ENCODE data around the gene PIEZO2.
A peak's percentile ranks its signal among the peaks of the same experiment; 100 is the strongest.

The PIEZO2 gene

GRCh38 chr18:11112286-11112685 lies 37.1 kb downstream of the PIEZO2 start:
- DNase-seq (ENCODE audit: low read depth): no peak

GRCh38 chr18:11110509-11110908 lies 38.9 kb downstream of the PIEZO2 start:
- DNase-seq (ENCODE audit: low read depth): no peak

- no peak for DNase-seq (ENCODE audit: low read depth)
These were observed 40.4 kb downstream of the PIEZO2 start for GRCh38 chr18:11108947-11109346.

- no peak for DNase-seq (ENCODE audit: low read depth)
These were observed 42.5 kb downstream of the PIEZO2 start for GRCh38 chr18:11106894-11107293.

- DNase-seq (ENCODE audit: low read depth): no peak
These were observed 43.9 kb downstream of the PIEZO2 start for GRCh38 chr18:11105463-11105862.

- no peak for DNase-seq (ENCODE audit: low read depth)
These were observed 45.1 kb downstream of the PIEZO2 start for GRCh38 chr18:11104307-11104706.

- no peak for DNase-seq (ENCODE audit: low read depth)
These were observed 52.3 kb downstream of the PIEZO2 start for GRCh38 chr18:11096839-11097750.

GRCh38 chr18:11096411-11096810 lies 53.0 kb downstream of the PIEZO2 start:
- no peak for DNase-seq (ENCODE audit: low read depth)

- DNase-seq (ENCODE audit: low read depth): no peak
These were observed 53.6 kb downstream of the PIEZO2 start for GRCh38 chr18:11095674-11096293.

- no peak for DNase-seq (ENCODE audit: low read depth)
These were observed 54.2 kb downstream of the PIEZO2 start for GRCh38 chr18:11095211-11095610.

GRCh38 chr18:11091746-11092145 lies 57.6 kb downstream of the PIEZO2 start:
- no peak for DNase-seq (ENCODE audit: low read depth)

- no peak for DNase-seq (ENCODE audit: low read depth)
These were observed 59.2 kb downstream of the PIEZO2 start for GRCh38 chr18:11089931-11090715.

GRCh38 chr18:11081009-11081532 lies 68.3 kb downstream of the PIEZO2 start:
- no peak for DNase-seq (ENCODE audit: low read depth)

GRCh38 chr18:11078491-11078890 lies 70.9 kb downstream of the PIEZO2 start:
- DNase-seq (ENCODE audit: low read depth): peak; percentile 11

GRCh38 chr18:11077548-11078187 lies 71.7 kb downstream of the PIEZO2 start:
- no peak for DNase-seq (ENCODE audit: low read depth)

GRCh38 chr18:11074889-11075288 lies 74.5 kb downstream of the PIEZO2 start:
- DNase-seq (ENCODE audit: low read depth): no peak

GRCh38 chr18:11073971-11074370 lies 75.4 kb downstream of the PIEZO2 start:
- DNase-seq (ENCODE audit: low read depth): no peak

- no peak for DNase-seq (ENCODE audit: low read depth)
These were observed 76.7 kb downstream of the PIEZO2 start for GRCh38 chr18:11072632-11073031.

GRCh38 chr18:11071300-11071699 lies 78.1 kb downstream of the PIEZO2 start:
- no peak for DNase-seq (ENCODE audit: low read depth)

- no peak for DNase-seq (ENCODE audit: low read depth)
These were observed 78.8 kb downstream of the PIEZO2 start for GRCh38 chr18:11070593-11070992.

GRCh38 chr18:11066038-11066437 lies 83.3 kb downstream of the PIEZO2 start:
- no peak for DNase-seq (ENCODE audit: low read depth)
